ENCODE data around the gene ATN1. TPM values are rescaled to one million over a fixed set of nuclear protein-coding genes. Genes with fewer than 3 reads are reported as not detected.
"Not testable (repeated sequence)": the region's sequence is repeated elsewhere in the genome, so short reads cannot be mapped to it uniquely, and the experiment has no call there.

Gene ATN1
- total RNA-seq, 1 experiment from 2014 or later = 144 TPM

DNA sequence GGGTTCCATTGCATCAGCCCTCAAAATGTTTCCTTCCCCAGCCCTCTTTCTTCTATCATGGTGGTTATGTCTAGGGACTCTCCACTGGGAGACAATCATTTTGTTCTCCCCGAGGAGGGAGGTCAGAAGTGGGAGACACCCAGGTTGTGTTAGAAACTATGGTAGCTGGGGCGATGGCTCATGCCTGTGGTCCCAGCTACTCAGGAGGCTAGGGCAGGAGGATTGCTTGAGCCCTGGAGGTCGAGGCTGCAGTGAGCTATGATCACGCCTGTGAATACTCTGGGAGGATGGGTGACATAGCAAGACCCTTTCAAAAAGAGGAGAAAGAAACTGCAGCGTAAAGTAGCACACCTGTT is 36.1 kb upstream of the ATN1 start:
- BruUV-seq (replicated peaks) = TSS peak; percentile 77
- POLR2A ChIA-PET (ENCODE audit: low non-redundant PET) = interaction anchor here (0.6 kb wide), 3 partner anchors 39 to 628 kb away, joined by 3 to 4 read pairs (median 3); no protein-coding TSS in a partner anchor

DNA sequence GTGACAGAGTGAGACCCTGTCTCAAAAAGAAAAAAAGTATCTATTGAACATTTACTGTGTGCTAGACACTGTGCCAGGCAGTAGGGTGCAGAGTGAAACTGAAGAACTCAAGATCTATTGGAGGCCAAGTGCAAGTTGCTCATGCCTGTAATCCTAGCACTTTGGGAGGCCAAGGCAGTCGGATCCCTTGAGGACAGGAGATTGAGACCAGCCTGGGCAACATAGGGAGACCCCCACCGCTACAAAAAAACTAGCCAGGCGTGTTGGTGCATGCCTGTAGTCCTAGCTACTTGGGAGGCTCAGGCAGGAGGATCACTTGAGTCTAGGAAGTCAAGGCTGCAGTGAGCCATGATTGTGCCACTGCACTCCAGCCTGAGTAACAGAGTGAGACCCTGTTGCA is 35.1 kb upstream of the ATN1 start:
- H3K36me3 ChIP-seq (ENCODE audit: insufficient read depth, low read length, poor library complexity, severe bottlenecking); H3K4me3 ChIP-seq (ENCODE audit: low read depth, low read length, poor library complexity, severe bottlenecking); H3K4me1 ChIP-seq (ENCODE audit: insufficient read depth, low read length, poor library complexity, severe bottlenecking); CTCF ChIA-PET; DNase-seq (ENCODE audit: low spot score); H3K27ac ChIP-seq (ENCODE audit: low read depth, low read length, poor library complexity, severe bottlenecking); BruUV-seq (replicated peaks); POLR2A ChIA-PET (ENCODE audit: low non-redundant PET); H3K9me3 ChIP-seq (ENCODE audit: low read depth, low read length, poor library complexity, severe bottlenecking); H3K27me3 ChIP-seq (replicated peaks; ENCODE audit: insufficient read depth, low read depth, low read length, poor library complexity); intact Hi-C loops (cut with micrococcal nuclease; ENCODE audit: unreplicated experiment): not testable (repeated sequence)

More for the DNA sequence above, 36.1 kb upstream of the ATN1 start:
- CTCF ChIA-PET = interaction anchor here (0.6 to 1.4 kb wide), 8 partner anchors 11 to 73 kb away, joined by 3 to 6 read pairs (median 4); partner anchors contain the start of genes SPSB2 and USP5
- no peak for DNase-seq (ENCODE audit: low spot score)
- no peaks in the 10 kb centered on the region for H3K27me3 ChIP-seq (replicated peaks; ENCODE audit: insufficient read depth, low read depth, low read length, poor library complexity)
- peaks cover 7% of the 10 kb centered on the region for H3K4me1 ChIP-seq (ENCODE audit: insufficient read depth, low read length, poor library complexity, severe bottlenecking)
- intact Hi-C loops (cut with micrococcal nuclease; ENCODE audit: unreplicated experiment) = loop anchor here (2.0 kb wide), 1 partner anchor 19 kb away; the partner anchor contains the start of gene SPSB2
- no peaks in the 10 kb centered on the region for H3K36me3 ChIP-seq (ENCODE audit: insufficient read depth, low read length, poor library complexity, severe bottlenecking)
- H3K27ac ChIP-seq (ENCODE audit: low read depth, low read length, poor library complexity, severe bottlenecking) = peak overlapping the region; percentile 97
- no peak for TF ChIP-seq EZH2 (IDR thresholded peaks at IDR 0.05; ENCODE audit: borderline replicate concordance, low read depth, low read length, poor library complexity, severe bottlenecking)
- TF ChIP-seq, protein P1, sequence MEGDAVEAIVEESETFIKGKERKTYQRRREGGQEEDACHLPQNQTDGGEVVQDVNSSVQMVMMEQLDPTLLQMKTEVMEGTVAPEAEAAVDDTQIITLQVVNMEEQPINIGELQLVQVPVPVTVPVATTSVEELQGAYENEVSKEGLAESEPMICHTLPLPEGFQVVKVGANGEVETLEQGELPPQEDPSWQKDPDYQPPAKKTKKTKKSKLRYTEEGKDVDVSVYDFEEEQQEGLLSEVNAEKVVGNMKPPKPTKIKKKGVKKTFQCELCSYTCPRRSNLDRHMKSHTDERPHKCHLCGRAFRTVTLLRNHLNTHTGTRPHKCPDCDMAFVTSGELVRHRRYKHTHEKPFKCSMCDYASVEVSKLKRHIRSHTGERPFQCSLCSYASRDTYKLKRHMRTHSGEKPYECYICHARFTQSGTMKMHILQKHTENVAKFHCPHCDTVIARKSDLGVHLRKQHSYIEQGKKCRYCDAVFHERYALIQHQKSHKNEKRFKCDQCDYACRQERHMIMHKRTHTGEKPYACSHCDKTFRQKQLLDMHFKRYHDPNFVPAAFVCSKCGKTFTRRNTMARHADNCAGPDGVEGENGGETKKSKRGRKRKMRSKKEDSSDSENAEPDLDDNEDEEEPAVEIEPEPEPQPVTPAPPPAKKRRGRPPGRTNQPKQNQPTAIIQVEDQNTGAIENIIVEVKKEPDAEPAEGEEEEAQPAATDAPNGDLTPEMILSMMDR (conservative IDR thresholded peaks at IDR 0.05; ENCODE audit: low read depth, low read length) = no peak
- H3K4me3 ChIP-seq (ENCODE audit: low read depth, low read length, poor library complexity, severe bottlenecking) = peak overlapping the region; percentile 46
- H3K9me3 ChIP-seq (ENCODE audit: low read depth, low read length, poor library complexity, severe bottlenecking) = no peaks in the 10 kb centered on the region

DNA sequence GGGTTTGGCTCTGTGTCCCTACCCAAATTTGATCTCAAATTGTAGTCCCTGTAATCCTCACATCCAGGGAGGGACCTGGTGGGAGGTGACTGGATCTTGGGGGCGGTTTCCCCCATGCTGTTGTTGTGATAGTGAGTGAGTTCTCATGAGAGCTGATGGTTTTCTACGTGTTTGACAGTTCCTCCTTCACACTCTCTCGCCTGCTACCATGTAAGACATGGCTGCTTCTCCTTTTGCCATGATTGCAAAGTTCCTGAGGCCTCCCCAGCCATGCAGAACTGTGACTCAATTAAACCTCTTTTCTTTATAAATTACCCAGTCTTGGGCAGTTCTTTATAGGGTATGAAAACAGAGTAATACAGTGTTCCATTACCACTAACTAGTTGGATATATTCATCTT is 33.4 kb upstream of the ATN1 start:
- TF ChIP-seq EZH2 (IDR thresholded peaks at IDR 0.05; ENCODE audit: borderline replicate concordance, low read depth, low read length, poor library complexity, severe bottlenecking) = no peak
- TF ChIP-seq, protein P1 (conservative IDR thresholded peaks at IDR 0.05; ENCODE audit: low read depth, low read length) = no peak
- no peaks in the 10 kb centered on the region for H3K36me3 ChIP-seq (ENCODE audit: insufficient read depth, low read length, poor library complexity, severe bottlenecking)
- no peaks in the 10 kb centered on the region for H3K9me3 ChIP-seq (ENCODE audit: low read depth, low read length, poor library complexity, severe bottlenecking)
- POLR2A ChIA-PET (ENCODE audit: low non-redundant PET) = no interaction called here
- H3K4me3 ChIP-seq (ENCODE audit: low read depth, low read length, poor library complexity, severe bottlenecking) = no peak overlapping the region
- CTCF ChIA-PET = no interaction called here
- DNase-seq (ENCODE audit: low spot score) = no peak
- no TSS peak for BruUV-seq (replicated peaks)
- H3K4me1 ChIP-seq (ENCODE audit: insufficient read depth, low read length, poor library complexity, severe bottlenecking) = peaks cover 7% of the 10 kb centered on the region
- no peaks in the 10 kb centered on the region for H3K27me3 ChIP-seq (replicated peaks; ENCODE audit: insufficient read depth, low read depth, low read length, poor library complexity)
- no peak overlapping the region for H3K27ac ChIP-seq (ENCODE audit: low read depth, low read length, poor library complexity, severe bottlenecking)
- intact Hi-C loops (cut with micrococcal nuclease; ENCODE audit: unreplicated experiment) = no loop called here

DNA sequence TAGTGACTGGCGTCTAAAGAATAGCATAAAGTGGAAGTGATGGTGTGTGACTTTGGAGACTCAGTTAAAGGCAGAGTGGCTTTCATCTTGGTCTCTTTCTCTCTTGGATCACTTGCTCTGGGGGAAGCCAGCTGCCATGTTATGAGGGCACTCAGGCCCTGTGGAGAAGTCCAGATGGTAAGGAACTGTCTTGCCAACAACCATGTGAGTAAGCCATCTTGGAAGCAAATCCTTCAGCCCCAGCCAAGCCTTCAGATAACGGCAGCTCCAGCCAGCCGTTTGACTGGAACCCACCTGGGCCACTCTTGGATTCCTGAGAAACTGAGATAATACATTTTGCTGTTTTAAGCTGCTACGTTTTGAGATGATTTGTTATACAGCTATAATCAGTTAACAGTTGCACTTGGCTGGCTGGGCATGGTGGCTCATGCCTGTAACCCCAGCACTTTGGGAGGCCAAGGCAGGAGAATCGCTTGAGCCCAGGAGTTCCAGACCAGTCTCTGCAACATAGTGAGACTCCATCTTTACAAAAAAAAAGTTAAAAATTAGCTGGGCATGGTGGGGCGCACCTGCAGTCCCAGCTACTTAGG is 30.8 kb upstream of the ATN1 start:
- ChIA-PET POLR2A (ENCODE audit: low non-redundant PET) (no interaction called here), CTCF (no interaction called here)
- Histone ChIP-seq H3K36me3 (ENCODE audit: insufficient read depth, low read length, poor library complexity, severe bottlenecking) (no peaks in the 10 kb centered on the region), H3K9me3 (ENCODE audit: low read depth, low read length, poor library complexity, severe bottlenecking) (no peaks in the 10 kb centered on the region), H3K4me1 (ENCODE audit: insufficient read depth, low read length, poor library complexity, severe bottlenecking) (no peaks in the 10 kb centered on the region), H3K27ac (ENCODE audit: low read depth, low read length, poor library complexity, severe bottlenecking) (no peak overlapping the region), H3K4me3 (ENCODE audit: low read depth, low read length, poor library complexity, severe bottlenecking) (no peak overlapping the region), H3K27me3 (replicated peaks; ENCODE audit: insufficient read depth, low read depth, low read length, poor library complexity) (no peaks in the 10 kb centered on the region)
- BruUV-seq (replicated peaks) = no TSS peak
- no peak for DNase-seq (ENCODE audit: low spot score)
- no peak for TF ChIP-seq EZH2 (IDR thresholded peaks at IDR 0.05; ENCODE audit: borderline replicate concordance, low read depth, low read length, poor library complexity, severe bottlenecking)
- TF ChIP-seq, protein P1 (conservative IDR thresholded peaks at IDR 0.05; ENCODE audit: low read depth, low read length) = no peak
- intact Hi-C loops (cut with micrococcal nuclease; ENCODE audit: unreplicated experiment) = no loop called here

Data from A673 (cell line).